Activated naive CD4-positive, alpha-beta T cell (primary cell): Measurements from ENCODE around the gene GNG13.
"Not testable (repeated sequence)": the region's sequence is repeated elsewhere in the genome, so short reads cannot be mapped to it uniquely, and the experiment has no call there.

Source experiments
- DNase-seq, 4 experiments: peaks; one replicate each; lab custom pipeline; 2025; lab: John Stamatoyannopoulos, UW

The GNG13 gene

GRCh38 chr16:778447-778846, 22.1 kb downstream of the GNG13 start:
- no peak for DNase-seq

- no peak for DNase-seq
Observed at GRCh38 chr16:777826-778225, 22.7 kb downstream of the GNG13 start.

- no peak for DNase-seq
Observed at GRCh38 chr16:776824-777223, 23.7 kb downstream of the GNG13 start.

GRCh38 chr16:776298-776697, 24.2 kb downstream of the GNG13 start:
- not testable (repeated sequence) for DNase-seq

- no peak for DNase-seq
Observed at GRCh38 chr16:775236-775796, 25.2 kb downstream of the GNG13 start.

- DNase-seq, result no peak
Observed at GRCh38 chr16:774086-775001, 26.2 kb downstream of the GNG13 start.

- DNase-seq, result no peak
Observed at GRCh38 chr16:772959-773358, 27.6 kb downstream of the GNG13 start.

GRCh38 chr16:770411-770810, 30.1 kb downstream of the GNG13 start:
- no peak for DNase-seq

- no peak for DNase-seq
Observed at GRCh38 chr16:769934-770333, 30.6 kb downstream of the GNG13 start.

GRCh38 chr16:769184-769784, 31.2 kb downstream of the GNG13 start:
- DNase-seq, result no peak

- DNase-seq, result no peak
Observed at GRCh38 chr16:768428-768827, 32.1 kb downstream of the GNG13 start.

GRCh38 chr16:767743-768235, 32.7 kb downstream of the GNG13 start:
- DNase-seq, result no peak

GRCh38 chr16:766820-767640, 33.5 kb downstream of the GNG13 start:
- DNase-seq, result no peak

GRCh38 chr16:766008-766819, 34.3 kb downstream of the GNG13 start:
- DNase-seq, result no peak

GRCh38 chr16:765488-765865, 35.1 kb downstream of the GNG13 start:
- DNase-seq, result no peak

GRCh38 chr16:764848-765487, 35.6 kb downstream of the GNG13 start:
- DNase-seq, result no peak

- DNase-seq, result no peak
Observed at GRCh38 chr16:764184-764750, 36.3 kb downstream of the GNG13 start.

GRCh38 chr16:763369-764183, 37.0 kb downstream of the GNG13 start:
- DNase-seq, result no peak

- DNase-seq, result no peak
Observed at GRCh38 chr16:762595-763268, 37.8 kb downstream of the GNG13 start.
